Activated naive CD4-positive, alpha-beta T cell treated with anti-CD3 and anti-CD28 coated beads, Interleukin-2, amount 10 ng/mL, durations not matched to agents 5 hours and 36 hours (primary cell): ENCODE measurements around the gene ENDOV. TPM values are rescaled to one million over a fixed set of nuclear protein-coding genes. Genes with fewer than 3 reads are reported as not detected.

ENCODE experiments used
- microRNA-seq: library from miRNA; unstranded; fragments of <30 nt; microRNA quantifications from one replicate; pipeline ENCODE4 v1.2.0, GENCODE V29; 2022; ENCODE audit warnings: borderline microRNAs expressed, borderline replicate concordance
- total RNA-seq, 2 experiments: library from RNA; stranded (reverse); gene quantifications; one replicate each; pipeline ENCODE4 v1.2.3, GENCODE V29; 2021

The ENDOV gene
- 10 to 100 TPM; 16.2 to 19.6 TPM for total RNA-seq

DNA sequence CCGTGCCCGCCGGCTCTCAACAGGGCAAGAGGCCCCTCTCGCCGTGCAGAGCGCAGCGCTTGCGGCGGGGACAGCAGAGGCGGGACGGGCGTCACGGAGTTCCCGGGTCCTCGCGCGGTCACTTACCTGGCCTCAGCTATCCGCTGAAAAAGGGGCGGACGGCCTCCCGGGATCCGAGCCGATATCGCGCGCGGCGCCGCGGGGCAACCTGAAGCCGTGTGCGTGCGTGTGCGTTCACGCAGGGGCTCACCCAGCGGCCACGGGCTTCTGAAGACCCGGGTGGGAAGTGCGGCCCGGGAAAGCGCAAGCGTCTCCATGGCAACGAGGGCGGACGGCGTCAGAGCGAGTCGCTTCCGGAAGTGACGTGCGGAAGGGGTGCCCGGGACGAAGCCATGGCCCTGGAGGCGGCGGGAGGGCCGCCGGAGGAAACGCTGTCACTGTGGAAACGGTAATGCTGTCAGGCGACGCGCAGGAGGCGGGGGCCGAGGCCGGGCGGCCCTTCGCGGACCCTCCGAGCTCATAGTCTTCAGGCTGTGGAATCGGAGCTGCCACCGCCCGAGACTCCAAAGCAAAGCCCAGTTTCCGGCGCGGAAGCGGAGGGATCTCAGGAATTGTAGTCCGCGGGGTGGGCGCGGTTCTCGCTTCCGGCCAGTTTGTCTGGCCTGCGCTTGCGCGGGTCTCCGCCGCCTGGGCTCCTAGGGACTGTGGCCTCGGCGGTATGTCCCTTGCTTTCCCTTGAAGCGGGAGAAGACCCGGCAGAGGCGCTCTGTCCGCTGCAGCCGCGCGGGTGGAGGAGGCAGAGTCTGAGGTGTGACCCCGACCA, at the start of gene ENDOV:
TSS of gene ENDOV (plus strand) at position 365 of the 823 bp plus-strand sequence. CDS start at position 393, 28 bp downstream.

DNA sequence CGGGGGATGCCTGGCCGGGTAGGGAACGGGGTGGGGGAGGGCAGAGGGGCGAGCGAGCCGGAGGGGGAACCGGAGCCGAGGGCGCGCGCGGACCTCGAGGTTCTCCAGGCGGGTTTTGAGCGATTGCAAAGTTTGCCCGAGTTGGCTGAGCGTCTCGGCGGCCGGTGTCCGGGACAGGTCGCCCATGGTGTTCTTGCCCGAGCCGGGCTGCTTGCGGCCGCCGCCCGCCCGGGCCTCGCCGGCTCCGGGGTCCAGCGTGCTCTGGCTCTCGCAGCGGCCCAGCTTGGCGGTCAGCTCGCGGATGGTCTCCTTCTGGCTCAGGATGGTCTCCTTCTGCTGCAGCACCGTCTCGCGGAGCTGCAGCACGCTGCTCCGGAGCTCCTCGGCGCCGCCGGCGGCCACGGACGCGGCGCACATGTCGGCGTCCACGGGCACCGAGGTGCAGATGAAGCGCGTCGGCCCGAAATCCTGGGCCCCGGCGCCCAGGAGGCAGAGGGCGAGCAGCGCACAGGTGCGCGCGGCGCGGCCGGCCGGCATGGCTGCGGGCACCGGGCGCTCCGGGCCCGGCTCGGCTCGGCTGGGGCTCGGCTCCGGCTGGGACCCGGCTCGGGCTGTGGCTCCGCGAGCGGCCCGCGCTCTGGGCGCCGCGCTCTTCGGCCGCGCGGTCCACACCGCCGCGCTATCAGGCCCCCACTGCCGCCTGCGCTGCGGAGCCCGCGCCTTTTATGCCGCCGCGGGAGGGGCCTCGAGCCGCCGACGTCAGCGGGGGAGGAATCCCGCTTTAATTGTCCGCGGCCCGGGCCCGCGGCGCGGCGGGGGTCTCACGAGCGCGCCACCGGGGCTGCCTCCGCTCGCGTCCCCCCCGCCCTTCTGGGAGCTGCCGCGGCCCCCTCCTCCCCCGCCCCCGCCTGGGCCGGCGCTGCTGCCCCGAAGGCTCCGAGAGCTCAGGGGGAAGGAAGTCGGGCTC, 61.2 kb downstream of the ENDOV start, which contains the start of gene NPTX1:
TSS of gene NPTX1 (minus strand) at position 698 of the 967 bp plus-strand sequence. CDS start at position 537, 161 bp downstream.

Small RNA genes lying within 50 kb of the gene (microRNA-seq; reads per million reads assigned to microRNA genes)
- gene MIR4730: not detected

Other genes starting within 250 kb of the ENDOV start
- not detected for gene CARD14, start 245.1 kb upstream of the ENDOV start, total RNA-seq
- 10 to 100 TPM; 43.3 to 47.9 TPM for gene SGSH, start 194.8 kb upstream of the ENDOV start, total RNA-seq
- 1 to 10 TPM; 7.6 to 7.7 TPM for gene SLC26A11, start 194.7 kb upstream of the ENDOV start, total RNA-seq
- 100 to 1,000 TPM; 342 to 351 TPM for gene RNF213, start 154.3 kb upstream of the ENDOV start, total RNA-seq
- gene NPTX1, start 61.4 kb downstream of the ENDOV start, total RNA-seq: 10 to 100 TPM; 71.2 to 73.0 TPM
- 10 to 100 TPM; 51.0 to 56.6 TPM for gene RPTOR, start 129.7 kb downstream of the ENDOV start, total RNA-seq